Medulla oblongata (tissue), 1 donor: ENCODE data around the gene SELL.
A peak's percentile ranks its signal among the peaks of the same experiment; 100 is the strongest.
"Not testable (repeated sequence)": the region's sequence is repeated elsewhere in the genome, so short reads cannot be mapped to it uniquely, and the experiment has no call there.

ENCODE experiments used
- DNase-seq: peaks from one replicate; pipeline ENCODE4 v3.0.0-alpha.2; 2015; ENCODE audit errors: extremely low spot score

The SELL gene

GRCh38 chr1:169704797-169705196 lies 6.6 kb downstream of the SELL start:
- DNase-seq, result no peak

GRCh38 chr1:169701261-169702005 lies 10.0 kb downstream of the SELL start:
- no peak for DNase-seq

GRCh38 chr1:169699707-169700106 lies 11.7 kb downstream of the SELL start:
- DNase-seq, result no peak

GRCh38 chr1:169698976-169699375 lies 12.4 kb downstream of the SELL start:
- DNase-seq, result no peak

- DNase-seq, result peak; percentile 38
Observed at GRCh38 chr1:169697755-169698154, 13.7 kb downstream of the SELL start.

- no peak for DNase-seq
Observed at GRCh38 chr1:169696273-169697100, 14.9 kb downstream of the SELL start.

- peak; percentile 48 for DNase-seq
Observed at GRCh38 chr1:169694304-169695075, 16.9 kb downstream of the SELL start.

- DNase-seq, result no peak
Observed at GRCh38 chr1:169692756-169693460, 18.5 kb downstream of the SELL start.

- DNase-seq, result no peak
Observed at GRCh38 chr1:169690489-169690888, 20.9 kb downstream of the SELL start.

GRCh38 chr1:169689395-169689794 lies 22.0 kb downstream of the SELL start:
- DNase-seq, result no peak

- not testable (repeated sequence) for DNase-seq
Observed at GRCh38 chr1:169688377-169688776, 23.0 kb downstream of the SELL start.

GRCh38 chr1:169683661-169684060 lies 27.8 kb downstream of the SELL start:
- no peak for DNase-seq

- DNase-seq, result not testable (repeated sequence)
Observed at GRCh38 chr1:169683168-169683567, 28.3 kb downstream of the SELL start.

GRCh38 chr1:169682071-169682470 lies 29.3 kb downstream of the SELL start:
- no peak for DNase-seq

GRCh38 chr1:169681140-169681539 lies 30.3 kb downstream of the SELL start:
- no peak for DNase-seq

GRCh38 chr1:169680377-169681019 lies 30.9 kb downstream of the SELL start:
- DNase-seq, result no peak

- DNase-seq, result no peak
Observed at GRCh38 chr1:169679692-169680091, 31.7 kb downstream of the SELL start.

GRCh38 chr1:169676001-169676400 lies 35.4 kb downstream of the SELL start:
- no peak for DNase-seq

GRCh38 chr1:169670836-169671235 lies 40.6 kb downstream of the SELL start:
- no peak for DNase-seq

GRCh38 chr1:169670244-169670643 lies 41.2 kb downstream of the SELL start:
- not testable (repeated sequence) for DNase-seq
